PC-3 (cell line): Measurements from ENCODE around the gene TCEANC2. TPM values are rescaled to one million over a fixed set of nuclear protein-coding genes. Genes with fewer than 3 reads are reported as not detected.
A peak's percentile ranks its signal among the peaks of the same experiment; 100 is the strongest.

Experiments
- ATAC-seq: fragments of 200-7000 bp; cut with Tn5 transposase; 2 replicates; pipeline ENCODE4 v1.9.1; 2020; ENCODE audit warnings: mild to moderate bottlenecking, moderate library complexity
- BruUV-seq: library from RNA; stranded (reverse); fragments of 400-500 nt; replicated peaks from 2 replicates; lab custom pipeline; 2021; lab: Mats Ljungman, UMichigan
- CTCF ChIA-PET: fragments of 300-600 bp; sonication (Branson Sonifier 250); formaldehyde crosslinking; loops from one replicate; lab custom pipeline; 2022; ENCODE audit warnings: antibody characterized with exemption; lab: Charles Lee
- POLR2A ChIA-PET: fragments of 300-600 bp; sonication (Branson Sonifier 250); formaldehyde crosslinking; loops from one replicate; lab custom pipeline; 2022; ENCODE audit warnings: antibody characterized with exemption; ENCODE audit not compliant: unreplicated experiment; lab: Charles Lee
- DNase-seq: peaks from one replicate; pipeline ENCODE4 v3.0.0-alpha.2; 2015
- H2AFZ ChIP-seq: fragments of 300-600 bp; sonication (generic); 2 replicates; pipeline ENCODE4 v1.6.0; 2016; ENCODE audit warnings: antibody characterized with exemption, low read length
- H3F3A ChIP-seq: fragments of 300-600 bp; sonication (generic); one replicate; pipeline ENCODE4 v1.6.0; 2017; ENCODE audit warnings: antibody characterized with exemption, low read length, control low read depth, mild to moderate bottlenecking; ENCODE audit not compliant: unreplicated experiment
- H3K27ac ChIP-seq: fragments of 300-600 bp; sonication (generic); 2 replicates; pipeline ENCODE4 v1.5.1; 2016; ENCODE audit warnings: mild to moderate bottlenecking, low read length
- H3K27me3 ChIP-seq: fragments of 300-600 bp; sonication (generic); 2 replicates; pipeline ENCODE4 v1.6.1; 2016; ENCODE audit warnings: low read length, mixed read lengths
- H3K36me3 ChIP-seq: fragments of 300-600 bp; sonication (generic); 2 replicates; pipeline ENCODE4 v1.6.1; 2016; ENCODE audit warnings: low read depth, mixed run types, low read length, mixed read lengths
- H3K4me1 ChIP-seq: fragments of 300-600 bp; sonication (generic); 2 replicates; pipeline ENCODE4 v1.5.1; 2016; ENCODE audit warnings: low read length; ENCODE audit not compliant: insufficient read depth
- H3K4me2 ChIP-seq: fragments of 300-600 bp; sonication (generic); 2 replicates; pipeline ENCODE4 v1.6.0; 2016; ENCODE audit warnings: low read length
- H3K4me3 ChIP-seq: fragments of 300-600 bp; sonication (generic); 2 replicates; pipeline ENCODE4 v1.5.1; 2016; ENCODE audit warnings: mild to moderate bottlenecking, low read length, mixed read lengths
- H3K79me2 ChIP-seq: fragments of 300-600 bp; sonication (generic); 2 replicates; pipeline ENCODE4 v1.6.1; 2017; ENCODE audit warnings: low read length, mixed read lengths
- H3K9ac ChIP-seq: fragments of 300-600 bp; sonication (generic); 2 replicates; pipeline ENCODE4 v1.6.0; 2016; ENCODE audit warnings: mild to moderate bottlenecking, low read length
- H3K9me2 ChIP-seq: fragments of 300-600 bp; sonication (generic); replicated peaks from 2 replicates; pipeline ENCODE4 v1.6.1; 2016; ENCODE audit warnings: mixed run types, low read length, mixed read lengths
- H3K9me3 ChIP-seq: fragments of 300-600 bp; sonication (generic); 2 replicates; pipeline ENCODE4 v1.6.1; 2016; ENCODE audit warnings: low read length, mixed read lengths
- H4K20me1 ChIP-seq: fragments of 300-600 bp; sonication (generic); 2 replicates; pipeline ENCODE4 v1.6.1; 2016; ENCODE audit warnings: low read length, mixed read lengths
- EZH2 ChIP-seq: fragments of 300-600 bp; sonication (generic); IDR thresholded peaks from one replicate; pipeline ENCODE4 v1.6.1; 2017; ENCODE audit warnings: antibody characterized with exemption, mild to moderate bottlenecking, low read length; ENCODE audit not compliant: unreplicated experiment
- EZH2phosphoT487 ChIP-seq: fragments of 300-600 bp; sonication (generic); IDR thresholded peaks from 2 replicates; pipeline ENCODE4 v1.6.1; 2018; ENCODE audit warnings: mild to moderate bottlenecking, antibody characterized with exemption, low read length, borderline replicate concordance
- intact Hi-C: fragments of 100-400 bp; cut with micrococcal nuclease; formaldehyde crosslinking; loops from 2 replicates; pipeline ENCODE4 v1.9.0; 2023
- total RNA-seq: library from RNA; depleted of rRNA; stranded (reverse); fragments of >200 nt; gene quantifications from 2 replicates; pipeline ENCODE4 v1.2.3, GENCODE V29; 2014
- TF ChIP-seq, protein P1 (sequence below): fragments of 300-600 bp; sonication (generic); conservative IDR thresholded peaks from 2 replicates; pipeline ENCODE4 v1.5.1; 2017; ENCODE audit warnings: antibody characterized with exemption, low read depth, mild to moderate bottlenecking, low read length

The TCEANC2 gene
- total RNA-seq, 1 experiment from 2014 or later = 4.2 TPM

DNA sequence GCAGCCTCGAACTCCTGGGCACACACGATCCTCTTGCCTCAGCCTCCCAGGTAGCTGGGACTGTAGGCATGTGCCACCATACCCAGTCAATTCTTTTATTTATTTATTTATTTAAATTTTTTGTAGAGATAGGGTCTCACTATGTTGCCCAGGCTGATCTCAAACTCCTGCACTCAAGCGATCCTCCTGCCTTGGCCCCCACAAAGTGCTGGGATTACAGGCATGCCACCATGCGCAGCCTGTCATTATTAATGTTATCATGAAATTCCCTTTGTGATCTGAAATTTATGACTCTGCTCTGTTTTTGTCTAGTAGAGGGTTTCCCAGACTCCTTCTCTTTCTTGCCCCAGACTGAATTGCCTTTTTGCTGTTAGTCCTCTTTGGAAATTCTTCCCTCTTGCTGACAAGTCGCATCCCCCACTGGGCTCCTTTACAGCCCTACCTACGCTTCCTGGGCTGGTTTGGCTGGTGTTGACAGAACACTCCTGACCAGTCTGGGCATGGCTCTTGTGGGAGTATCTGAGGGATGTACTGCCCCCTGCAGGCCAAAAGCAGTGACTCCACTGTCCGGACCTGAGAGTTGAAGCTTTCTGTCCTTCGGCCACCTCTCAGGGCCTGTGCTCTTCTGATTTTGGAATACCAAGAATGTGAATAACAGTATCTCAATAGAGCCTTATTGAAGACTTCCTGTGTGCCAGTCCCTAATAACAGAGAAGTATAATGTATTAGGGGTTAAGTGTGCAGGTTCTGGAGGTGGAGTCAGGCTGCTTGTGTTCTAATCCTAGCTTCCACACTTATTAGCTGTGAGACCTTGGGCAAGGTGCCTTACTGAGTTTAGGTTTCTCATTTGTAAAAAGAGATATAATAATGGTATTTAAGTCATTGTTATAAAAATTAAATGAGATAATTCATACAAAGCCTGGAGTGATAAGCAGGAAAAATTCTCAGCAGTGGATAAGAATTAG lies 28.2 kb downstream of the TCEANC2 start:
- Histone ChIP-seq H4K20me1 (no peaks in the 10 kb centered on the region), H3K4me3 (no peak overlapping the region), H3K4me1 (peaks cover 3% of the 10 kb centered on the region; the same call in 1 of the 2 replicates), H2AFZ (no peak overlapping the region), H3K27me3 (no peaks in the 10 kb centered on the region), H3K9me2 (no peaks in the 10 kb centered on the region), H3K27ac (no peak overlapping the region), H3K79me2 (no peaks in the 10 kb centered on the region), H3K36me3 (no peaks in the 10 kb centered on the region), H3F3A (no peaks in the 10 kb centered on the region), H3K9me3 (no peaks in the 10 kb centered on the region), H3K4me2 (no peak overlapping the region), H3K9ac (no peak overlapping the region)
- ATAC-seq = peak; percentile 100
- CTCF ChIA-PET = no interaction called here
- intact Hi-C loops = no loop called here
- TF ChIP-seq EZH2phosphoT487 (no peak), EZH2 (no peak)
- TF ChIP-seq, protein P1, sequence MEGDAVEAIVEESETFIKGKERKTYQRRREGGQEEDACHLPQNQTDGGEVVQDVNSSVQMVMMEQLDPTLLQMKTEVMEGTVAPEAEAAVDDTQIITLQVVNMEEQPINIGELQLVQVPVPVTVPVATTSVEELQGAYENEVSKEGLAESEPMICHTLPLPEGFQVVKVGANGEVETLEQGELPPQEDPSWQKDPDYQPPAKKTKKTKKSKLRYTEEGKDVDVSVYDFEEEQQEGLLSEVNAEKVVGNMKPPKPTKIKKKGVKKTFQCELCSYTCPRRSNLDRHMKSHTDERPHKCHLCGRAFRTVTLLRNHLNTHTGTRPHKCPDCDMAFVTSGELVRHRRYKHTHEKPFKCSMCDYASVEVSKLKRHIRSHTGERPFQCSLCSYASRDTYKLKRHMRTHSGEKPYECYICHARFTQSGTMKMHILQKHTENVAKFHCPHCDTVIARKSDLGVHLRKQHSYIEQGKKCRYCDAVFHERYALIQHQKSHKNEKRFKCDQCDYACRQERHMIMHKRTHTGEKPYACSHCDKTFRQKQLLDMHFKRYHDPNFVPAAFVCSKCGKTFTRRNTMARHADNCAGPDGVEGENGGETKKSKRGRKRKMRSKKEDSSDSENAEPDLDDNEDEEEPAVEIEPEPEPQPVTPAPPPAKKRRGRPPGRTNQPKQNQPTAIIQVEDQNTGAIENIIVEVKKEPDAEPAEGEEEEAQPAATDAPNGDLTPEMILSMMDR = peak; percentile 94
- BruUV-seq = no TSS peak
- POLR2A ChIA-PET = interaction anchor here (0.6 kb wide), 1 partner anchor 44 kb away, joined by 5 read pairs; no protein-coding TSS in a partner anchor
- DNase-seq = peak; percentile 87

DNA sequence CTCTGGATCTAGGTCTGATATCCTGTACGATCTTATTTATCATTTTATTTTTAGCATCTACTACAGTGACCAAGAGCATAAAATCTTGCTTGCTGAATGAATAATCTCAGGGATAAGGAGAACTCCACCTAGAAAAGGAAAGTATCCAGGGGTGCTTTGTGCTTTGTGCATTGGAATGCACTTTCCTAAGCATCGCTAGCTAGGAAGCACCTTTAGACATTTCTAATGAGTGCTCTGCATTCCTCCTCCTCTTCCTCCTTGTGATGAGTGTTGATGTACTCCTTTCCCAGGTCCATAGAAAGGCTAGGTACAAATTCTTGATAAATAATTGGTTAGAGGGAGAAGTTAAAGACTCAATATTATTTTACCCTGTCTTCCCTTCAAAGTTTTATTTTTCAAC lies 31.4 kb downstream of the TCEANC2 start:
- H3K27ac ChIP-seq = no peak overlapping the region
- H3K9me3 ChIP-seq = no peaks in the 10 kb centered on the region
- no peak overlapping the region for H2AFZ ChIP-seq
- H3K4me2 ChIP-seq = no peak overlapping the region
- peaks cover 3% of the 10 kb centered on the region; the same call in 1 of the 2 replicates for H3K4me1 ChIP-seq
- no peaks in the 10 kb centered on the region for H3F3A ChIP-seq
- TF ChIP-seq EZH2 (no peak), EZH2phosphoT487 (no peak)
- TF ChIP-seq, protein P1 = no peak
- DNase-seq (no peak), ATAC-seq (no peak)
- ChIA-PET POLR2A (no interaction called here), CTCF (no interaction called here)
- intact Hi-C loops = no loop called here
- H3K4me3 ChIP-seq = no peak overlapping the region
- no peak overlapping the region for H3K9ac ChIP-seq
- H3K9me2 ChIP-seq = no peaks in the 10 kb centered on the region
- no peaks in the 10 kb centered on the region for H4K20me1 ChIP-seq
- no peaks in the 10 kb centered on the region for H3K27me3 ChIP-seq
- BruUV-seq = no TSS peak
- H3K36me3 ChIP-seq = no peaks in the 10 kb centered on the region
- no peaks in the 10 kb centered on the region for H3K79me2 ChIP-seq

DNA sequence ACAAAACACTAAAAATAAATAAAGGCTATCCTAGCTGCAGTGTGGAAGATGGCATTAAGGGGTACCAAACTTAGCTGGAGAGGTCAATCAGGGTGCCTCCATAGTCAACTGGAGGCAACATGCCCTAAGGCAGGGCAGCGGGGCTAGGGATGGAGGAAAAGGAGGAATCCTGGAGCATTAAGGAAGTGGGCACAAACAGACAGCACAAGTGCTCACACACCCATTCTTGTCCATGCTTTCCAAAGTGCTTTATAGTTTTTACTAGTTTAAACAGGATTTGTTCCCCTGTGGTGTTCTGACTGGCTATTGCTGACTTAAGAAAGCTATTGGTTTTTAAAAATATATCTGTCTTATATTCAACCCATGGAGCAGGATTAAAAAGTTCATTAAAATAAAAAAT lies 33.3 kb downstream of the TCEANC2 start:
- no peaks in the 10 kb centered on the region for H3K4me1 ChIP-seq
- H3K4me3 ChIP-seq = no peak overlapping the region
- H3K4me2 ChIP-seq = no peak overlapping the region
- H2AFZ ChIP-seq = no peak overlapping the region
- ChIA-PET POLR2A (no interaction called here), CTCF (no interaction called here)
- no peaks in the 10 kb centered on the region for H4K20me1 ChIP-seq
- no peak overlapping the region for H3K9ac ChIP-seq
- no peak overlapping the region for H3K27ac ChIP-seq
- intact Hi-C loops = no loop called here
- no peaks in the 10 kb centered on the region for H3K36me3 ChIP-seq
- H3K27me3 ChIP-seq = no peaks in the 10 kb centered on the region
- no peaks in the 10 kb centered on the region for H3K9me2 ChIP-seq
- TF ChIP-seq, protein P1 = no peak
- TF ChIP-seq EZH2phosphoT487 = no peak
- no peak for ATAC-seq
- no peaks in the 10 kb centered on the region for H3F3A ChIP-seq
- BruUV-seq = no TSS peak
- no peaks in the 10 kb centered on the region for H3K79me2 ChIP-seq
- no peak for DNase-seq
- no peaks in the 10 kb centered on the region for H3K9me3 ChIP-seq
